Measurements from ENCODE around the gene CBFB. TPM values are rescaled to one million over a fixed set of nuclear protein-coding genes. Genes with fewer than 3 reads are reported as not detected.
"Not testable (repeated sequence)": the region's sequence is repeated elsewhere in the genome, so short reads cannot be mapped to it uniquely, and the experiment has no call there.

Gene CBFB
- total RNA-seq, 4 donors from 2014 or later = 26.0 to 59.3 (median 41.9) TPM

GRCh38 chr16:66991545-66992077 lies 37.3 kb upstream of the CBFB start:
- Histone ChIP-seq H3K4me1 (peaks cover 4 to 26% (median 12%) of the 10 kb centered on the region in 3 donors), H3K4me3 (no peak overlapping the region), H3K27ac (no peak overlapping the region), H3K9me3 (no peaks in the 10 kb centered on the region), H3K36me3 (no peaks in the 10 kb centered on the region), H3K27me3 (no peaks in the 10 kb centered on the region)
- DNase-seq = no peak
- no peak for TF ChIP-seq CTCF (IDR thresholded peaks at IDR 0.05)
- no peak for TF ChIP-seq POLR2A (IDR thresholded peaks at IDR 0.05)
- intact Hi-C loops (cut with DNase I) = no loop called here
- WGBS, 2 donors = 64 to 100% methylated on average over 1 to 2 of the region's 2 CpGs

- WGBS, 2 donors = 89 to 91% methylated on average over 11 to 12 of the region's 12 CpGs
- H3K36me3 ChIP-seq; H3K27ac ChIP-seq; DNase-seq; H3K9me3 ChIP-seq; intact Hi-C loops (cut with DNase I); H3K4me3 ChIP-seq; H3K27me3 ChIP-seq: not testable (repeated sequence)
- peaks cover 4 to 29% (median 18%) of the 10 kb centered on the region in 3 donors for H3K4me1 ChIP-seq
Measured at GRCh38 chr16:66993558-66993957, 35.4 kb upstream of the CBFB start.

- TF ChIP-seq POLR2A (IDR thresholded peaks at IDR 0.05) = no peak
- no peak for TF ChIP-seq CTCF (IDR thresholded peaks at IDR 0.05)
- no peak overlapping the region for H3K4me3 ChIP-seq
- peaks cover 6 to 41% (median 29%) of the 10 kb centered on the region in 3 donors for H3K4me1 ChIP-seq
- intact Hi-C loops (cut with DNase I) = no loop called here
- peak overlapping the region; percentile 4 to 82 (median 66) for H3K27ac ChIP-seq
- H3K9me3 ChIP-seq = no peaks in the 10 kb centered on the region
- DNase-seq = no peak
- WGBS, 2 donors = 37 to 43% methylated on average over 4 to 5 of the region's 6 CpGs
- H3K27me3 ChIP-seq = no peaks in the 10 kb centered on the region
- no peaks in the 10 kb centered on the region for H3K36me3 ChIP-seq
Measured at GRCh38 chr16:66996324-66996982, 32.5 kb upstream of the CBFB start.

GRCh38 chr16:66996983-66997358 lies 32.0 kb upstream of the CBFB start:
- H3K27me3 ChIP-seq = no peaks in the 10 kb centered on the region
- peaks cover 6 to 44% (median 31%) of the 10 kb centered on the region in 3 donors for H3K4me1 ChIP-seq
- no peak for TF ChIP-seq POLR2A (IDR thresholded peaks at IDR 0.05)
- TF ChIP-seq CTCF (IDR thresholded peaks at IDR 0.05) = no peak
- H3K4me3 ChIP-seq = no peak overlapping the region
- intact Hi-C loops (cut with DNase I) = no loop called here
- no peaks in the 10 kb centered on the region for H3K36me3 ChIP-seq
- DNase-seq = no peak
- H3K9me3 ChIP-seq = no peaks in the 10 kb centered on the region
- 51 to 65% methylated on average over 3 of the region's 3 CpGs for WGBS, 2 donors
- H3K27ac ChIP-seq = peak overlapping the region; percentile 4 to 82 (median 66)

GRCh38 chr16:67000384-67001351 lies 28.3 kb upstream of the CBFB start:
- no peak for DNase-seq
- H3K4me1 ChIP-seq = peaks cover 6 to 44% (median 31%) of the 10 kb centered on the region in 3 donors
- H3K9me3 ChIP-seq = no peaks in the 10 kb centered on the region
- intact Hi-C loops (cut with DNase I) = no loop called here
- peak overlapping the region; percentile 58 to 84 (median 76) for H3K27ac ChIP-seq
- 7 to 15% methylated on average over 13 to 17 of the region's 89 CpGs for WGBS, 2 donors
- H3K36me3 ChIP-seq = peaks cover 0 to 27% (median 0%) of the 10 kb centered on the region in 3 donors
- no peaks in the 10 kb centered on the region for H3K27me3 ChIP-seq
- TF ChIP-seq POLR2A (IDR thresholded peaks at IDR 0.05) (peak in 1 of 4 donors; percentile 29), CTCF (IDR thresholded peaks at IDR 0.05) (no peak)
- peak overlapping the region; percentile 38 to 75 (median 61) for H3K4me3 ChIP-seq
